Activated CD4-positive, alpha-beta T cell treated with anti-CD3 and anti-CD28 coated beads for 36 hours (primary cell): Measurements from ENCODE around the gene COG4. TPM values are rescaled to one million over a fixed set of nuclear protein-coding genes. Genes with fewer than 3 reads are reported as not detected.

ENCODE experiments used
- ATAC-seq: fragments of 200-7000 bp; cut with Tn5 transposase; one replicate; pipeline ENCODE4 v1.10.0; 2021; ENCODE audit warnings: mild to moderate bottlenecking, moderate library complexity
- CTCF ChIA-PET: fragments of 350-600 bp; sonication (Branson Sonifier 250); formaldehyde crosslinking; loops from one replicate; lab custom pipeline; 2021; ENCODE audit warnings: antibody characterized with exemption; lab: Charles Lee
- POLR2A ChIA-PET: fragments of 350-600 bp; sonication (Branson Sonifier 250); formaldehyde crosslinking; loops from one replicate; lab custom pipeline; 2021; ENCODE audit warnings: antibody characterized with exemption, inconsistent platforms; lab: Charles Lee
- DNase-seq: peaks from one replicate; pipeline ENCODE4 v3.0.0-alpha.2; 2020
- H3K27ac Mint-ChIP-seq: one replicate; pipeline ENCODE4 v1.8.0; 2021; ENCODE audit warnings: mixed read lengths
- H3K27me3 Mint-ChIP-seq: one replicate; pipeline ENCODE4 v1.8.0; 2021; ENCODE audit warnings: mixed read lengths
- H3K36me3 Mint-ChIP-seq: one replicate; pipeline ENCODE4 v1.8.0; 2021; ENCODE audit warnings: low read depth, mixed read lengths
- H3K4me1 Mint-ChIP-seq: one replicate; pipeline ENCODE4 v1.8.0; 2021; ENCODE audit warnings: mixed read lengths
- H3K4me3 Mint-ChIP-seq: one replicate; pipeline ENCODE4 v1.8.0; 2021; ENCODE audit warnings: mild to moderate bottlenecking, moderate library complexity, mixed read lengths
- H3K9me3 Mint-ChIP-seq: one replicate; pipeline ENCODE4 v1.8.0; 2021; ENCODE audit warnings: low read depth, mixed read lengths
- intact Hi-C, 2 experiments: fragments of 100-400 bp; cut with DNase I in 1 of 2; cut with micrococcal nuclease in 1 of 2; formaldehyde crosslinking; loops; one replicate each; pipeline versions ENCODE4 v1.14.2 to v1.15.1; 2022 to 2024; cut with DNase I, micrococcal nuclease
- total RNA-seq, 2 experiments: library from RNA; stranded (reverse); gene quantifications; one replicate each; pipeline ENCODE4 v1.2.3, GENCODE V29; 2021

The COG4 gene
- total RNA-seq, 2 experiments from 2014 or later = 33.5 to 37.6 TPM

DNA sequence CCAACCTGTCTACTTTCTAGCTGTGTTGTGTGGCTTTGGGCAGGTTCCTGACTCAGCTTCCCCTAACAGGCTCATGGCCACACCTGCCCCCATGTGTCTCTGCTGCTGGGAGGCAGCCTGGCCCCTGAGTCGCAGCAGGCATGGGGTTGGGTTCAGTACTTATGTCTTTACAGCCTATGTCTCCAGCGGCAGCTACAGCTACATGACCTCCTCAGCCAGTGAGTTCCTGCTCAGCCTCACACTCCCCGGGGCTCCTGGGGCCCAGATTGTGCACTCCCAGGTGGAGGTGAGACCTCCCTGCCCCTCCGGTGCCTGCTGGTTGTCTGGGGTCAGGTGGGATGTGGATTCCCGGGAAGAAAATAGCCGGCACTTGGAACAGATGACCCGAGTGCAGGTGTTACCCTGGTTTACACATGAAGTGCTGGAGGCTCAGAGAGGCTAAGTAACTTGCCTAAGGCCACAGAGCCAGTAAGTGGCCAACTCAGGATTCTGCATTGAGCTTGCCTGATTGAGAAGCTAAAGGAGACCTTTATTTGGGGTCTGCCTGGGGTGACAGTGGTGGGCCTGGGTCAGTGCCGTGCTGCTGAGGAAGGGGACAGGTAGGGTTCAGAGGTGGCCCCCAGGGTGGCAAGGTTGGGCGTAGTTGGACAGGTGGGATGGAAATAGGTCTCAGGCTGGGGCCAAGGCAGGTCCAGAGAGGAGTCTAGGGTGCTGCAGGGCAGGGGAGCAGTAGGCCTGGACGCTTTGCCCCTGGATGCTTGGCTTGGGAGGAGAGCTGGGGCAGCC lies 53.0 kb downstream of the COG4 start:
- Mint-ChIP-seq H3K36me3 (peaks cover 7% of the 10 kb centered on the region), H3K9me3 (no peaks in the 10 kb centered on the region), H3K27me3 (no peaks in the 10 kb centered on the region), H3K4me3 (no peak overlapping the region), H3K4me1 (no peaks in the 10 kb centered on the region), H3K27ac (no peak overlapping the region)
- DNase-seq (no peak), ATAC-seq (no peak)
- intact Hi-C loops = no loop called here
- CTCF ChIA-PET = interaction anchor here (0.6 to 1.0 kb wide), 2 partner anchors 16 to 17 kb away, joined by 3 read pairs; partner anchors contain the start of gene FCSK
- POLR2A ChIA-PET = no interaction called here

DNA sequence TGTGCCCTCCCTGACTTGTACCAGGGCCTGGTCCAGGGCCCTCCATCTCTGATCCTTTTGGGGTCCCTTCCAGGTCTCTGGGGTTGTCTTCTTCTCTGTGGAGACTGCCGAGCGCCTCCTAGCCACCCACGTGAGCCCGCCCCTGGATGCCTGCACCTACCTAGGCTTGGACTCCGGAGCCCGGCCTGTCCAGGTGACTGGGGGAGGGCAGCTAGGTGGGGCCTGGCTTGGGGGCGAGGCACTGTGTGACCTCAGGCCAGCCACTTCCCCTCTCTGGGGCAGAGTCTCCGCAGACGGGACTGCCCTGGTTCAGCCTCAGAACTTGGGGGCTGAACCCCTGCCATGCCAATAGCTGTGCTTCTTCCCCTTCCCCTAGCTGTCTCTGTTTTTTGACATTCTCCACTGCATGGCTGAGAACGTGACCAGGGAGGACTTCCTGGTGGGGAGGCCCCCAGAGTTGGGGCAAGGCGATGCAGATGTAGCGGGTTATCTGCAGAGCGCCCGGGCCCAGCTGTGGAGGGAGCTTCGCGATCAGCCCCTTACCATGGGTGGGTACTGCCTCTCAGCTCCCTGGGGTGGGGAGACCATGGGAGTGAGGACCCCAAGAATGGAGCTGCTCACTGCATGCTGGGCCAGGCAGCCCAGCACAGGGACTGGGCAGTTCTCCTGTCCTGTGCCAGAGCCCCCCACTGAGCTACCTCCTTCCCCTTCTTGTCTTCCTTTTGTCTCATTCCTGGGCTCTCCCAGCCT lies 54.4 kb downstream of the COG4 start:
- no peaks in the 10 kb centered on the region for H3K27me3 Mint-ChIP-seq
- no peak overlapping the region for H3K27ac Mint-ChIP-seq
- H3K9me3 Mint-ChIP-seq = no peaks in the 10 kb centered on the region
- ChIA-PET CTCF (interaction anchor here (0.6 to 0.9 kb wide), 2 partner anchors 10 to 100 kb away, joined by 3 to 4 read pairs; no protein-coding TSS in a partner anchor), POLR2A (interaction anchor here (0.6 kb wide), 1 partner anchor 18 kb away, joined by 3 read pairs; no protein-coding TSS in a partner anchor)
- ATAC-seq (no peak), DNase-seq (no peak)
- intact Hi-C loops = no loop called here
- H3K36me3 Mint-ChIP-seq = peaks cover 7% of the 10 kb centered on the region
- H3K4me1 Mint-ChIP-seq = no peaks in the 10 kb centered on the region
- H3K4me3 Mint-ChIP-seq = no peak overlapping the region

DNA sequence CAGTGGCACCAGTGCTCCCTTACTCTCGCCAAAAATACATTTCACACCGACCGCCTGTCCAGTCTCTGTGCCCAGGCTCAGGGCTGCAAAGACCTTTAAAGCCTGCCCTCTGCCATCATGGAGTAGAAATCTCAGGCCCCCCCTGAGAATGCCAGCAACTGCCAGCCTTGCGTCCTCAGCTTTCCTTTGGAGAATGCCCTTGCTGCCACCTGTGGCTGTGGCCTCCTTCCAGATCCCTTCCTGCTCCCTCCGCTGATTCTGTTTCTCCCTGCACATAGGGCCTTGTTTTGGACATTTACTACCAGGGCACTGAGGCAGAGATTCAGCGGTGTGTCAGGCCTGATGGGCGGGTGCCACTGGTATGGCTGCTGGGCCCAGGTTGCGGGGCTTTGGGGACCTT lies 55.7 kb downstream of the COG4 start:
- DNase-seq (no peak), ATAC-seq (no peak)
- intact Hi-C loops = no loop called here
- ChIA-PET CTCF (no interaction called here), POLR2A (no interaction called here)
- H3K4me3 Mint-ChIP-seq = no peak overlapping the region
- no peaks in the 10 kb centered on the region for H3K9me3 Mint-ChIP-seq
- peaks cover 4% of the 10 kb centered on the region for H3K36me3 Mint-ChIP-seq
- H3K27ac Mint-ChIP-seq = no peak overlapping the region
- no peaks in the 10 kb centered on the region for H3K27me3 Mint-ChIP-seq
- H3K4me1 Mint-ChIP-seq = no peaks in the 10 kb centered on the region

DNA sequence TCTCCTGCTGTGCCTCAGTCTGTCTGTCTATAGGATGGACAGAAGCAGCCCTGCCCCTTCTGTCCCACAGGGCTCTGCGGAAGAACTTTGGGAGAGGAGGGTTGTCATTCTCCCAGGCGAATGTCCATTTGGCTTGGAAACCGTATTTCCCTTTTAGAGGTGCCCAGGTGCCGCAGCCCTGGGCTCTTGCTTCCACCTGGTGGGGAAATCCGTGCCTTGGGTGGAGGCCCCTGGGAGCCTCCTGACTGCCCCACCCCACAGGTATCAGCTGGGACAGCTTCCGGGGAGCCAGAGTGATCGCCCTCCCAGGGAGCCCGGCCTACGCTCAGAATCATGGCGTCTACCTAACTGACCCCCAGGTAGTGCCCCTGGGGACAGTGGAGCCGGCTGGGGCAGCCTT lies 56.2 kb downstream of the COG4 start:
- ChIA-PET CTCF (interaction anchor here (0.6 kb wide), 1 partner anchor 100 kb away, joined by 3 read pairs; no protein-coding TSS in a partner anchor), POLR2A (no interaction called here)
- Mint-ChIP-seq H3K9me3 (no peaks in the 10 kb centered on the region), H3K4me3 (no peak overlapping the region), H3K27me3 (no peaks in the 10 kb centered on the region), H3K36me3 (peaks cover 4% of the 10 kb centered on the region), H3K27ac (no peak overlapping the region), H3K4me1 (no peaks in the 10 kb centered on the region)
- ATAC-seq = no peak
- intact Hi-C loops = no loop called here
- no peak for DNase-seq

DNA sequence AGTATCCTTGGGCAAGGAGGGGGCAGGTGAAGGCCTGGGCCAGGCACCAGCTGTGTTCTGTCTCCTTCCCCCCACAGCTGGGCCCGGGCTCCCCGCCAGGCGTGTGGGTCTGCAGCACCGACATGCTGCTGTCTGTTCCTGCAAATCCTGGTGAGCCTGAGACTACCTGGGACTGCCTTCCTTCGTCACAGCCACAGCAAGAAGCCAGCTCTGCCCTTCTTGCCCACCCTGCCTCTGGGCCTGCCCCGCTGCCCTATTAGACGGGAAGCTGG lies 56.6 kb downstream of the COG4 start:
- CTCF ChIA-PET = interaction anchor here (0.6 kb wide), 1 partner anchor 101 kb away, joined by 3 read pairs; no protein-coding TSS in a partner anchor
- Mint-ChIP-seq H3K27ac (no peak overlapping the region), H3K9me3 (no peaks in the 10 kb centered on the region), H3K4me1 (no peaks in the 10 kb centered on the region), H3K27me3 (no peaks in the 10 kb centered on the region), H3K4me3 (no peak overlapping the region), H3K36me3 (peaks cover 4% of the 10 kb centered on the region)
- POLR2A ChIA-PET = no interaction called here
- ATAC-seq (no peak), DNase-seq (no peak)
- intact Hi-C loops = no loop called here

- ChIA-PET CTCF (interaction anchor here (0.6 kb wide), 1 partner anchor 101 kb away, joined by 3 read pairs; no protein-coding TSS in a partner anchor), POLR2A (no interaction called here)
- no peak overlapping the region for H3K27ac Mint-ChIP-seq
- H3K4me1 Mint-ChIP-seq = no peaks in the 10 kb centered on the region
- DNase-seq = no peak
- no peak for ATAC-seq
- no peaks in the 10 kb centered on the region for H3K27me3 Mint-ChIP-seq
- intact Hi-C loops = no loop called here
- H3K4me3 Mint-ChIP-seq = no peak overlapping the region
- peaks cover 4% of the 10 kb centered on the region for H3K36me3 Mint-ChIP-seq
- H3K9me3 Mint-ChIP-seq = no peaks in the 10 kb centered on the region
Measured at GRCh38 chr16:70465999-70466804, 57.2 kb downstream of the COG4 start.

GRCh38 chr16:70463235-70463634 lies 60.1 kb downstream of the COG4 start:
- Mint-ChIP-seq H3K36me3 (peaks cover 2% of the 10 kb centered on the region), H3K4me1 (peaks cover 3% of the 10 kb centered on the region), H3K27me3 (no peaks in the 10 kb centered on the region), H3K9me3 (no peaks in the 10 kb centered on the region), H3K4me3 (no peak overlapping the region), H3K27ac (peak overlapping the region; percentile 27)
- CTCF ChIA-PET = interaction anchor here (0.6 to 0.7 kb wide), 3 partner anchors 11 to 71 kb away, joined by 3 read pairs; no protein-coding TSS in a partner anchor
- POLR2A ChIA-PET = no interaction called here
- ATAC-seq (no peak), DNase-seq (no peak)
- intact Hi-C loops = no loop called here

DNA sequence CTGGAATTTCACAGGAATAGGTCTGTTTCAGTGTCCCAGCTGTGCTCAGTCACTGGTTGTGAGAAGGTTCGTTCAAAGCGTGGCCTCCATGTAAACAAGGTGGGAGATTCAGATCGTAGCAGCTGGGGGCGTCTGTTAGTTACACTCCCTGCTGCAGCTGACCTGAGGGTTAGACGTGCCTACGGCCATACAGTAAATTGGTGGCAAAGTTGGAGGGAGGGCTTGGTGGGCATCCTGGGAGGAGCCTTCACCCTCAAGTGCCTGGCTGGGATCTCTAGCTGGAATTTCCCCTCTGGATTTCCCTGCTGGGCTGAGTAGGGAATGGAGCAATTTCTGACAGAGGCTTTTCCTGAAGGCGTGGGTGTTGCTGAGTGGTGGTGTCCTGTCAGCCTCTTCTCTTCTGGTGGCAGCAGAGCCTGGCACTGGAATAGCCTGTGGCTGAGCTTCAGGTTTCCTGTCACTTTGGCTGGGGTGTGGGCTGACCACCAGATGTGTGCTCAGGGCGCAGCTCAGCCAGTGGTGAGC lies 62.6 kb downstream of the COG4 start:
- intact Hi-C loops = no loop called here
- H3K27ac Mint-ChIP-seq = no peak overlapping the region
- H3K9me3 Mint-ChIP-seq = no peaks in the 10 kb centered on the region
- H3K36me3 Mint-ChIP-seq = no peaks in the 10 kb centered on the region
- DNase-seq (no peak), ATAC-seq (no peak)
- peaks cover 5% of the 10 kb centered on the region for H3K4me1 Mint-ChIP-seq
- H3K4me3 Mint-ChIP-seq = no peak overlapping the region
- POLR2A ChIA-PET = no interaction called here
- no peaks in the 10 kb centered on the region for H3K27me3 Mint-ChIP-seq
- CTCF ChIA-PET = no interaction called here

GRCh38 chr16:70457446-70458166 lies 65.7 kb downstream of the COG4 start:
- Mint-ChIP-seq H3K27ac (no peak overlapping the region), H3K9me3 (no peaks in the 10 kb centered on the region), H3K4me3 (no peak overlapping the region), H3K4me1 (peaks cover 19% of the 10 kb centered on the region), H3K36me3 (no peaks in the 10 kb centered on the region), H3K27me3 (no peaks in the 10 kb centered on the region)
- DNase-seq (no peak), ATAC-seq (no peak)
- CTCF ChIA-PET = no interaction called here
- intact Hi-C loops = no loop called here
- POLR2A ChIA-PET = interaction anchor here (0.6 kb wide), 2 partner anchors 40 to 208 kb away, joined by 3 to 8 read pairs; no protein-coding TSS in a partner anchor

- ATAC-seq (no peak), DNase-seq (no peak)
- Mint-ChIP-seq H3K27me3 (no peaks in the 10 kb centered on the region), H3K27ac (no peak overlapping the region), H3K4me3 (peak overlapping the region; percentile 85), H3K4me1 (peaks cover 17% of the 10 kb centered on the region), H3K36me3 (no peaks in the 10 kb centered on the region), H3K9me3 (no peaks in the 10 kb centered on the region)
- intact Hi-C loops = loop anchor here in 1 of 2 experiments (2.0 kb wide), 1 partner anchor 345 kb away; the partner anchor contains the start of gene VAC14
- ChIA-PET CTCF (interaction anchor here (0.8 kb wide), 2 partner anchors 53 to 92 kb away, joined by 3 read pairs; no protein-coding TSS in a partner anchor), POLR2A (interaction anchor here (1.0 kb wide), 1 partner anchor 17 kb away, joined by 3 read pairs; the partner anchor contains the start of gene ST3GAL2)
Measured at GRCh38 chr16:70455910-70456309, 67.4 kb downstream of the COG4 start.
